D721Med (cell line): ENCODE results near the gene NINJ2.

Source experiments
- DNase-seq: peaks from one replicate; pipeline ENCODE4 v3.0.0; 2011; ENCODE audit warnings: low spot score; ENCODE audit not compliant: insufficient read length
- FAIRE-seq: peaks from 2 replicates; lab custom pipeline; 2011; peaks lifted over from hg19 to GRCh38; lab: Jason Lieb, UNC
- TF ChIP-seq, protein P1 (sequence below): IDR thresholded peaks from 2 replicates; pipeline ENCODE4 v1.5.1; 2012; ENCODE audit warnings: mild to moderate bottlenecking, control low read depth; ENCODE audit not compliant: insufficient read depth; ENCODE audit errors: missing control alignments

The NINJ2 gene

GRCh38 chr12:550473-551260 lies 112.6 kb downstream of the NINJ2 start:
- FAIRE-seq (no peak), DNase-seq (no peak)
- TF ChIP-seq, protein P1, sequence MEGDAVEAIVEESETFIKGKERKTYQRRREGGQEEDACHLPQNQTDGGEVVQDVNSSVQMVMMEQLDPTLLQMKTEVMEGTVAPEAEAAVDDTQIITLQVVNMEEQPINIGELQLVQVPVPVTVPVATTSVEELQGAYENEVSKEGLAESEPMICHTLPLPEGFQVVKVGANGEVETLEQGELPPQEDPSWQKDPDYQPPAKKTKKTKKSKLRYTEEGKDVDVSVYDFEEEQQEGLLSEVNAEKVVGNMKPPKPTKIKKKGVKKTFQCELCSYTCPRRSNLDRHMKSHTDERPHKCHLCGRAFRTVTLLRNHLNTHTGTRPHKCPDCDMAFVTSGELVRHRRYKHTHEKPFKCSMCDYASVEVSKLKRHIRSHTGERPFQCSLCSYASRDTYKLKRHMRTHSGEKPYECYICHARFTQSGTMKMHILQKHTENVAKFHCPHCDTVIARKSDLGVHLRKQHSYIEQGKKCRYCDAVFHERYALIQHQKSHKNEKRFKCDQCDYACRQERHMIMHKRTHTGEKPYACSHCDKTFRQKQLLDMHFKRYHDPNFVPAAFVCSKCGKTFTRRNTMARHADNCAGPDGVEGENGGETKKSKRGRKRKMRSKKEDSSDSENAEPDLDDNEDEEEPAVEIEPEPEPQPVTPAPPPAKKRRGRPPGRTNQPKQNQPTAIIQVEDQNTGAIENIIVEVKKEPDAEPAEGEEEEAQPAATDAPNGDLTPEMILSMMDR: no peak

- DNase-seq (no peak), FAIRE-seq (no peak)
- TF ChIP-seq, protein P1: no peak
Measured at GRCh38 chr12:549476-550082, 113.7 kb downstream of the NINJ2 start.

- FAIRE-seq (no peak), DNase-seq (no peak)
- TF ChIP-seq, protein P1: no peak
Measured at GRCh38 chr12:547883-548470, 115.3 kb downstream of the NINJ2 start.

GRCh38 chr12:546920-547845 lies 116.1 kb downstream of the NINJ2 start:
- peak; percentile 95 for DNase-seq
- FAIRE-seq: no peak
- TF ChIP-seq, protein P1: peak; percentile 93

DNA sequence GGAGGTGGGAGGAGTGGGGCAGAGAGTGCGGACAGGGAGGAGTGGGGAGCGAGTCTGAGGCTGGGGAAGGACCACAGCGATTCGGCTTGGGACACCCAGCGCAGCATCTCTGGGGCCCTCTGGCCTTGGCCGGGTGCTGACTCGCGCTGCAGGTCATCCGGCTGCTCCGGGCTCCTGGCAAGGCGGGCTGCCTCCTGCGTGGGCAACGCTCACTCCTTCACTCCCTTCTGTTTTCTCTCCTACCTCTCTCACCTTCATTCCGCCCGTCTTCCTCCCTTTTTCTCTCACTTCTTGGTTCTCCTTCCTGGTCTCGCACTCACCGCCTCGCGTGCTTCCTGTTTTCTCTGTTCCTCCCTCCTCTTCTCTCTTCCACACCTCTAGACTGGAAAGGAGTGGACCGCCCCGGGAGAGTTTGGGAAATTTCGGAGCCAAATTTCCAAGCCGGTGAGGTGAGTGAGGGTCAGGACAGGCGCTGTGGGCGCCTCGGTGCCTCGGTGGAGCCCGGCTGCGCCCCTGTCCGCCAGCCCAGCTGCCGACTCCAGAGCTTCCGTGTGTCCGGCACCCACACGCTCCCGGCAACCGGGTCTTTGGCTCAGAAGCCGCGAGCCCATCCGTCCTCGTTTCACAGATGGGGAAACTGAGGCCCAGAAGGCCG lies 116.9 kb downstream of the NINJ2 start:
- FAIRE-seq (no peak), DNase-seq (no peak)

GRCh38 chr12:545835-546234 lies 117.4 kb downstream of the NINJ2 start:
- DNase-seq (no peak), FAIRE-seq (no peak)
- TF ChIP-seq, protein P1: no peak

More for the DNA sequence above, 116.9 kb downstream of the NINJ2 start:
- TF ChIP-seq, protein P1: no peak
